IMR-90 (cell line): Measurements from ENCODE around the gene OFD1. TPM values are rescaled to one million over a fixed set of nuclear protein-coding genes. Genes with fewer than 3 reads are reported as not detected.

Source experiments
- ATAC-seq: fragments of 200-7000 bp; cut with Tn5 transposase; 2 replicates; pipeline ENCODE4 v1.9.1; 2020; ENCODE audit warnings: low read depth, mild to moderate bottlenecking, moderate library complexity
- BruUV-seq: library from RNA; stranded (reverse); fragments of 400-500 nt; replicated peaks from 2 replicates; lab custom pipeline; 2021; lab: Mats Ljungman, UMichigan
- CTCF ChIA-PET: fragments of 300-600 bp; formaldehyde crosslinking; extraction: SDS; loops from one replicate; lab custom pipeline; 2021; ENCODE audit warnings: antibody characterized with exemption; lab: Yijun Ruan, JAX
- POLR2A ChIA-PET: fragments of 300-600 bp; sonication (Branson Sonifier 250); formaldehyde crosslinking; loops from one replicate; lab custom pipeline; 2022; ENCODE audit warnings: antibody characterized with exemption; ENCODE audit not compliant: unreplicated experiment; lab: Charles Lee
- DNase-seq: peaks from one replicate; pipeline ENCODE4 v3.0.0; 2013
- H2AFZ ChIP-seq: replicated peaks from 2 replicates; pipeline ENCODE3; 2013; ENCODE audit warnings: low read length, mild to moderate bottlenecking; ENCODE audit not compliant: poor library complexity
- H2AK5ac ChIP-seq: 2 replicates; pipeline ENCODE4 v1.6.1; 2013; ENCODE audit warnings: low read depth, low read length, inconsistent platforms
- H2AK9ac ChIP-seq: replicated peaks from 2 replicates; pipeline ENCODE3; 2013; ENCODE audit warnings: mild to moderate bottlenecking, low read depth, low read length, moderate library complexity; ENCODE audit not compliant: poor library complexity
- H2BK120ac ChIP-seq: 2 replicates; pipeline ENCODE4 v1.6.1; 2013; ENCODE audit warnings: low read depth, low read length, inconsistent platforms
- H2BK15ac ChIP-seq: 3 replicates; pipeline ENCODE4 v1.6.1; 2013; ENCODE audit warnings: low read depth, low read length, inconsistent platforms
- H2BK20ac ChIP-seq: 2 replicates; pipeline ENCODE4 v1.6.1; 2013; ENCODE audit warnings: low read depth, mild to moderate bottlenecking, inconsistent platforms, low read length, moderate library complexity
- H2BK5ac ChIP-seq: 2 replicates; pipeline ENCODE4 v1.6.1; 2013; ENCODE audit warnings: mild to moderate bottlenecking, low read depth, low read length, inconsistent platforms; ENCODE audit not compliant: poor library complexity, severe bottlenecking
- H3K14ac ChIP-seq: replicated peaks from 2 replicates; pipeline ENCODE4 v1.6.1; 2013; ENCODE audit warnings: low read depth, low read length, inconsistent platforms
- H3K18ac ChIP-seq: 2 replicates; pipeline ENCODE4 v1.6.1; 2013; ENCODE audit warnings: low read depth, low read length, control low read depth
- H3K23ac ChIP-seq: 2 replicates; pipeline ENCODE4 v1.6.1; 2013; ENCODE audit warnings: low read depth, low read length, inconsistent platforms
- H3K27ac ChIP-seq: 2 replicates; pipeline ENCODE4 v1.5.1; 2013; ENCODE audit warnings: mild to moderate bottlenecking, control low read depth, low read length; ENCODE audit not compliant: insufficient read depth
- H3K27me3 ChIP-seq: 2 replicates; pipeline ENCODE4 v1.6.1; 2013; ENCODE audit warnings: low read length; ENCODE audit not compliant: control insufficient read depth, insufficient read depth
- H3K36me3 ChIP-seq: 2 replicates; pipeline ENCODE4 v1.6.1; 2013; ENCODE audit warnings: low read length, mixed read lengths; ENCODE audit not compliant: control insufficient read depth, insufficient read depth
- H3K4ac ChIP-seq: 2 replicates; pipeline ENCODE4 v1.6.1; 2013; ENCODE audit warnings: low read depth, low read length, inconsistent platforms
- H3K4me1 ChIP-seq: 2 replicates; pipeline ENCODE4 v1.6.1; 2013; ENCODE audit warnings: low read length, mixed read lengths; ENCODE audit not compliant: control insufficient read depth, insufficient read depth
- H3K4me2 ChIP-seq: 2 replicates; pipeline ENCODE4 v1.6.1; 2013; ENCODE audit warnings: low read depth, mild to moderate bottlenecking, control low read depth, low read length, moderate library complexity
- H3K4me3 ChIP-seq: 2 replicates; pipeline ENCODE4 v1.5.1; 2013; ENCODE audit warnings: low read depth, mild to moderate bottlenecking, control low read depth, low read length, moderate library complexity; ENCODE audit not compliant: insufficient read depth
- H3K56ac ChIP-seq: 2 replicates; pipeline ENCODE4 v1.6.1; 2013; ENCODE audit warnings: low read length, inconsistent platforms; ENCODE audit not compliant: insufficient read depth; ENCODE audit errors: extremely low read depth
- H3K79me1 ChIP-seq, 2 experiments: 2 replicates each; pipeline ENCODE4 v1.6.1; 2013; ENCODE audit warnings: low read length in 2 of 2, inconsistent platforms in 1 of 2, low read depth in 1 of 2
- H3K9ac ChIP-seq: 2 replicates; pipeline ENCODE4 v1.6.1; 2013; ENCODE audit warnings: low read depth, low read length, control low read depth
- H3K9me1 ChIP-seq: 2 replicates; pipeline ENCODE4 v1.6.1; 2013; ENCODE audit warnings: low read length, inconsistent platforms; ENCODE audit not compliant: insufficient read depth
- H3K9me3 ChIP-seq: 2 replicates; pipeline ENCODE4 v1.6.1; 2013; ENCODE audit warnings: low read length; ENCODE audit not compliant: control insufficient read depth, insufficient read depth
- H4K20me1 ChIP-seq: 2 replicates; pipeline ENCODE4 v1.6.1; 2013; ENCODE audit warnings: low read length, inconsistent platforms; ENCODE audit not compliant: insufficient read depth
- H4K5ac ChIP-seq: 2 replicates; pipeline ENCODE4 v1.6.1; 2013; ENCODE audit warnings: mild to moderate bottlenecking, low read depth, low read length, control low read depth
- H4K8ac ChIP-seq, 2 experiments: 2 replicates each; pipeline ENCODE4 v1.6.1; 2013; ENCODE audit warnings: low read depth in 2 of 2, low read length in 2 of 2, control low read depth in 1 of 2, inconsistent platforms in 1 of 2
- H4K91ac ChIP-seq: 2 replicates; pipeline ENCODE4 v1.6.1; 2013; ENCODE audit warnings: low read depth, low read length, inconsistent platforms; ENCODE audit not compliant: insufficient read depth
- BHLHE40 ChIP-seq: fragments of 150-350 bp; IDR thresholded peaks from 2 replicates; pipeline ENCODE4 v1.6.1; 2016; ENCODE audit warnings: mild to moderate bottlenecking, low read depth, low read length
- CEBPB ChIP-seq: IDR thresholded peaks from 2 replicates; pipeline ENCODE4 v1.6.1; 2012; ENCODE audit warnings: low read depth, low read length, improper control_type of control experiment
- CHD1 ChIP-seq: IDR thresholded peaks from 2 replicates; pipeline ENCODE4 v1.6.1; 2012; ENCODE audit warnings: low read depth, low read length, improper control_type of control experiment
- CTCF ChIP-seq: conservative IDR thresholded peaks from 2 replicates; pipeline ENCODE4 v1.5.1; 2012; ENCODE audit warnings: mild to moderate bottlenecking, low read depth, low read length, improper control_type of control experiment
- ELK1 ChIP-seq: fragments of 150-350 bp; IDR thresholded peaks from 2 replicates; pipeline ENCODE4 v1.6.1; 2016; ENCODE audit warnings: low read depth, mild to moderate bottlenecking, low read length, moderate library complexity, borderline replicate concordance
- FOS ChIP-seq: fragments of 150-350 bp; IDR thresholded peaks from 2 replicates; pipeline ENCODE4 v1.6.1; 2016; ENCODE audit warnings: low read depth, low read length
- MAFK ChIP-seq: IDR thresholded peaks from 2 replicates; pipeline ENCODE4 v1.6.1; 2012; ENCODE audit warnings: low read depth, low read length, improper control_type of control experiment
- MAZ ChIP-seq: IDR thresholded peaks from 2 replicates; pipeline ENCODE4 v1.6.1; 2012; ENCODE audit warnings: low read depth, mild to moderate bottlenecking, low read length, improper control_type of control experiment, moderate library complexity, borderline replicate concordance
- MXI1 ChIP-seq: IDR thresholded peaks from 2 replicates; pipeline ENCODE4 v1.6.1; 2012; ENCODE audit warnings: low read depth, mild to moderate bottlenecking, low read length, moderate library complexity, borderline replicate concordance
- NFE2L2 ChIP-seq: fragments of 150-350 bp; IDR thresholded peaks from 2 replicates; pipeline ENCODE4 v1.6.1; 2016; ENCODE audit warnings: low read depth, mild to moderate bottlenecking, low read length
- POLR2A ChIP-seq: IDR thresholded peaks from 2 replicates; pipeline ENCODE4 v1.6.1; 2012; ENCODE audit warnings: mild to moderate bottlenecking, low read depth, low read length
- RAD21 ChIP-seq: IDR thresholded peaks from 2 replicates; pipeline ENCODE4 v1.6.1; 2012; ENCODE audit warnings: low read length, improper control_type of control experiment
- RCOR1 ChIP-seq: IDR thresholded peaks from 2 replicates; pipeline ENCODE4 v1.6.1; 2012; ENCODE audit warnings: mild to moderate bottlenecking, low read length, improper control_type of control experiment; ENCODE audit not compliant: insufficient replicate concordance
- RFX5 ChIP-seq: IDR thresholded peaks from 2 replicates; pipeline ENCODE4 v1.8.0; 2012; ENCODE audit warnings: low read depth, mild to moderate bottlenecking, low read length, moderate library complexity
- SMC3 ChIP-seq: fragments of 150-350 bp; IDR thresholded peaks from 2 replicates; pipeline ENCODE4 v1.6.1; 2016; ENCODE audit warnings: low read depth, mild to moderate bottlenecking, antibody characterized with exemption, low read length, moderate library complexity
- USF2 ChIP-seq: fragments of 150-350 bp; IDR thresholded peaks from 2 replicates; pipeline ENCODE4 v1.6.1; 2017; ENCODE audit warnings: mild to moderate bottlenecking, antibody characterized with exemption, low read length, low read depth
- WGBS, 2 experiments: methylation state at CpG; one replicate each; pipeline versions ENCODE4 v1.1.5 to v1.1.7; 2013; ENCODE audit warnings: missing lambda C conversion rate in 2 of 2; ENCODE audit not compliant: insufficient read length in 1 of 2; ENCODE audit errors: extremely low coverage in 2 of 2; 5-methylcytosine and 5-hydroxymethylcytosine counted together
- dilution Hi-C: fragments of 300-500 bp; cut with HindIII; formaldehyde crosslinking; loops from one replicate; pipeline ENCODE4 v1.14.3; 2018; ENCODE audit warnings: low sequenced_read_pairs; ENCODE audit not compliant: unreplicated experiment
- in situ Hi-C: fragments of 300-500 bp; cut with MboI; formaldehyde crosslinking; loops from 3 replicates; pipeline ENCODE4 v1.14.3; 2019; ENCODE audit warnings: low sequenced_read_pairs, inconsistent platforms, mixed read lengths
- intact Hi-C: fragments of 100-400 bp; cut with micrococcal nuclease; formaldehyde crosslinking; loops from 2 replicates; pipeline ENCODE4 v1.10.0; 2022
- polyA plus RNA-seq, 3 experiments: library from polyadenylated mRNA; depleted of rRNA; stranded (reverse); fragments of >200 nt; gene quantifications; 2 replicates each; pipeline ENCODE4 v1.2.3, GENCODE V29; 2012; ENCODE audit warnings: low replicate concordance in 1 of 3
- total RNA-seq: library from RNA; depleted of rRNA; stranded (reverse); fragments of >200 nt; gene quantifications from 2 replicates; pipeline ENCODE4 v1.2.3, GENCODE V29; 2012

Gene OFD1
- total and polyA plus RNA-seq, 2 of the 4 experiments (the other 2 are of a cell fraction): 8.4 to 8.6 TPM

- CTCF ChIA-PET: no interaction called here
- H3K56ac ChIP-seq: no peak overlapping the region
- dilution Hi-C loops: no loop called here
- no peak overlapping the region for H3K18ac ChIP-seq
- no peak overlapping the region for H2AK5ac ChIP-seq
- no peak overlapping the region for H2AFZ ChIP-seq
- no peak overlapping the region for H2AK9ac ChIP-seq
- H2BK20ac ChIP-seq: no peak overlapping the region
- peaks cover 11% of the 10 kb centered on the region; the same call in 1 of the 2 replicates for H4K20me1 ChIP-seq
- H3K79me1 ChIP-seq: peaks cover 12 to 13% of the 10 kb centered on the region in 2 experiments
- no peak overlapping the region for H3K27ac ChIP-seq
- no peak overlapping the region for H2BK15ac ChIP-seq
- H3K4me1 ChIP-seq: no peaks in the 10 kb centered on the region
- no peak overlapping the region for H3K23ac ChIP-seq
- intact Hi-C loops: no loop called here
- no peak overlapping the region for H2BK5ac ChIP-seq
- DNase-seq (no peak), ATAC-seq (no peak)
- H3K9me3 ChIP-seq: no peaks in the 10 kb centered on the region
- in situ Hi-C loops: no loop called here
- H3K4me2 ChIP-seq: no peak overlapping the region
- 82% methylated on average over 3 of the region's 4 CpGs; no CpG with 5 or more reads in 1 of the 2 experiments for WGBS, 2 experiments
- H4K8ac ChIP-seq: no peak overlapping the region
- no peak overlapping the region for H2BK120ac ChIP-seq
- H3K14ac ChIP-seq: no peak overlapping the region
- BruUV-seq: no TSS peak
- H4K91ac ChIP-seq: no peak overlapping the region
- H3K9me1 ChIP-seq: peaks cover 4% of the 10 kb centered on the region; the same call in 1 of the 2 replicates
- no peak overlapping the region for H3K9ac ChIP-seq
- no peak overlapping the region for H3K4me3 ChIP-seq
- no peak for TF ChIP-seq MAZ
- TF ChIP-seq RFX5: no peak
- TF ChIP-seq FOS: no peak
- TF ChIP-seq CHD1: no peak
- no peak for TF ChIP-seq BHLHE40
- TF ChIP-seq MAFK: no peak
- TF ChIP-seq USF2: no peak
- no peak for TF ChIP-seq SMC3
- TF ChIP-seq RAD21: no peak
- TF ChIP-seq RCOR1: no peak
- TF ChIP-seq CTCF: no peak
- TF ChIP-seq POLR2A: no peak
- TF ChIP-seq CEBPB: no peak
- no peak for TF ChIP-seq NFE2L2
- no peak for TF ChIP-seq MXI1
- no peak for TF ChIP-seq ELK1
- POLR2A ChIA-PET: no interaction called here
- H3K27me3 ChIP-seq: no peaks in the 10 kb centered on the region
- no peak overlapping the region for H3K4ac ChIP-seq
- no peak overlapping the region for H4K5ac ChIP-seq
- H3K36me3 ChIP-seq: peaks cover 27% of the 10 kb centered on the region
These were observed 23.4 kb upstream of the OFD1 start for GRCh38 chrX:13711141-13711540.
